Memory B cell (primary cell): ENCODE results near the gene PRDM11.

ENCODE experiments used
- ATAC-seq: fragments of 150-1000 bp; cut with Tn5 transposase; 2 replicates; pipeline ENCODE4 v1.10.0; 2021; ENCODE audit warnings: low read depth, mild to moderate bottlenecking, moderate library complexity
- DNase-seq, 2 donors: peaks; one replicate each; pipeline ENCODE4 v3.0.0; 2022; ENCODE audit warnings: low spot score in 2 of 2
- H3K27ac Mint-ChIP-seq: one replicate; pipeline ENCODE4 v1.8.0; 2022; ENCODE audit warnings: mild to moderate bottlenecking, moderate library complexity, mixed read lengths
- H3K27me3 Mint-ChIP-seq: one replicate; pipeline ENCODE4 v1.8.0; 2022; ENCODE audit warnings: mixed read lengths
- H3K36me3 Mint-ChIP-seq: one replicate; pipeline ENCODE4 v1.8.0; 2022; ENCODE audit warnings: mild to moderate bottlenecking, mixed read lengths
- H3K4me1 Mint-ChIP-seq: one replicate; pipeline ENCODE4 v1.8.0; 2022; ENCODE audit warnings: mixed read lengths
- H3K4me3 Mint-ChIP-seq: one replicate; pipeline ENCODE4 v1.8.0; 2022; ENCODE audit warnings: mild to moderate bottlenecking, moderate library complexity, mixed read lengths
- H3K9me3 Mint-ChIP-seq: one replicate; pipeline ENCODE4 v1.8.0; 2022; ENCODE audit warnings: mixed read lengths

PRDM11 gene

GRCh38 chr11:45280449-45280848 is 134.0 kb downstream of the PRDM11 start:
- peaks cover 4% of the 10 kb centered on the region for H3K36me3 Mint-ChIP-seq
- DNase-seq (no peak), ATAC-seq (no peak)
- H3K4me1 Mint-ChIP-seq, result no peaks in the 10 kb centered on the region
- H3K9me3 Mint-ChIP-seq, result peaks cover 6% of the 10 kb centered on the region
- peaks cover 21% of the 10 kb centered on the region for H3K27me3 Mint-ChIP-seq
- H3K27ac Mint-ChIP-seq, result no peak overlapping the region
- no peak overlapping the region for H3K4me3 Mint-ChIP-seq

- ATAC-seq (no peak), DNase-seq (no peak)
- Mint-ChIP-seq H3K4me3 (no peak overlapping the region), H3K9me3 (peaks cover 5% of the 10 kb centered on the region), H3K27ac (no peak overlapping the region), H3K27me3 (peaks cover 25% of the 10 kb centered on the region), H3K36me3 (peaks cover 4% of the 10 kb centered on the region), H3K4me1 (no peaks in the 10 kb centered on the region)
Measured at GRCh38 chr11:45282081-45282480, 135.6 kb downstream of the PRDM11 start.
